ENCODE results near the gene PASK. TPM values are rescaled to one million over a fixed set of nuclear protein-coding genes. Genes with fewer than 3 reads are reported as not detected.
A peak's percentile ranks its signal among the peaks of the same experiment; 100 is the strongest.
"Not testable (repeated sequence)": the region's sequence is repeated elsewhere in the genome, so short reads cannot be mapped to it uniquely, and the experiment has no call there.

Gene PASK
- total RNA-seq, 1 donor from 2014 or later = 60.4 TPM

GRCh38 chr2:241105641-241106040 is 43.6 kb downstream of the PASK start:
- no peak for DNase-seq (ENCODE audit: low spot score, unreplicated experiment)
- TF ChIP-seq, protein P1, sequence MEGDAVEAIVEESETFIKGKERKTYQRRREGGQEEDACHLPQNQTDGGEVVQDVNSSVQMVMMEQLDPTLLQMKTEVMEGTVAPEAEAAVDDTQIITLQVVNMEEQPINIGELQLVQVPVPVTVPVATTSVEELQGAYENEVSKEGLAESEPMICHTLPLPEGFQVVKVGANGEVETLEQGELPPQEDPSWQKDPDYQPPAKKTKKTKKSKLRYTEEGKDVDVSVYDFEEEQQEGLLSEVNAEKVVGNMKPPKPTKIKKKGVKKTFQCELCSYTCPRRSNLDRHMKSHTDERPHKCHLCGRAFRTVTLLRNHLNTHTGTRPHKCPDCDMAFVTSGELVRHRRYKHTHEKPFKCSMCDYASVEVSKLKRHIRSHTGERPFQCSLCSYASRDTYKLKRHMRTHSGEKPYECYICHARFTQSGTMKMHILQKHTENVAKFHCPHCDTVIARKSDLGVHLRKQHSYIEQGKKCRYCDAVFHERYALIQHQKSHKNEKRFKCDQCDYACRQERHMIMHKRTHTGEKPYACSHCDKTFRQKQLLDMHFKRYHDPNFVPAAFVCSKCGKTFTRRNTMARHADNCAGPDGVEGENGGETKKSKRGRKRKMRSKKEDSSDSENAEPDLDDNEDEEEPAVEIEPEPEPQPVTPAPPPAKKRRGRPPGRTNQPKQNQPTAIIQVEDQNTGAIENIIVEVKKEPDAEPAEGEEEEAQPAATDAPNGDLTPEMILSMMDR (IDR thresholded peaks at IDR 0.05; ENCODE audit: unreplicated experiment) = no peak
- no peak overlapping the region for H3K27ac Mint-ChIP-seq
- H3K36me3 Mint-ChIP-seq (ENCODE audit: insufficient read depth) = no peaks in the 10 kb centered on the region
- H3K4me3 Mint-ChIP-seq (ENCODE audit: low read depth) = no peak overlapping the region
- no peaks in the 10 kb centered on the region for H3K9me3 Mint-ChIP-seq (ENCODE audit: low read depth)
- H3K27me3 Mint-ChIP-seq = no peaks in the 10 kb centered on the region
- peaks cover 7% of the 10 kb centered on the region for H3K4me1 Mint-ChIP-seq (ENCODE audit: low read depth)

GRCh38 chr2:241104611-241105010 is 44.7 kb downstream of the PASK start:
- H3K4me3 Mint-ChIP-seq (ENCODE audit: low read depth); H3K4me1 Mint-ChIP-seq (ENCODE audit: low read depth); H3K36me3 Mint-ChIP-seq (ENCODE audit: insufficient read depth); H3K27me3 Mint-ChIP-seq; DNase-seq (ENCODE audit: low spot score, unreplicated experiment); H3K27ac Mint-ChIP-seq; H3K9me3 Mint-ChIP-seq (ENCODE audit: low read depth): not testable (repeated sequence)

GRCh38 chr2:241103176-241103595 is 46.1 kb downstream of the PASK start:
- Mint-ChIP-seq H3K9me3 (ENCODE audit: low read depth) (no peaks in the 10 kb centered on the region), H3K36me3 (ENCODE audit: insufficient read depth) (peaks cover 7% of the 10 kb centered on the region), H3K4me3 (ENCODE audit: low read depth) (peak overlapping the region; percentile 87), H3K4me1 (ENCODE audit: low read depth) (peaks cover 7% of the 10 kb centered on the region), H3K27ac (peak overlapping the region; percentile 99), H3K27me3 (no peaks in the 10 kb centered on the region)
- DNase-seq (ENCODE audit: low spot score, unreplicated experiment) = no peak
- TF ChIP-seq, protein P1 (IDR thresholded peaks at IDR 0.05; ENCODE audit: unreplicated experiment) = no peak

DNA sequence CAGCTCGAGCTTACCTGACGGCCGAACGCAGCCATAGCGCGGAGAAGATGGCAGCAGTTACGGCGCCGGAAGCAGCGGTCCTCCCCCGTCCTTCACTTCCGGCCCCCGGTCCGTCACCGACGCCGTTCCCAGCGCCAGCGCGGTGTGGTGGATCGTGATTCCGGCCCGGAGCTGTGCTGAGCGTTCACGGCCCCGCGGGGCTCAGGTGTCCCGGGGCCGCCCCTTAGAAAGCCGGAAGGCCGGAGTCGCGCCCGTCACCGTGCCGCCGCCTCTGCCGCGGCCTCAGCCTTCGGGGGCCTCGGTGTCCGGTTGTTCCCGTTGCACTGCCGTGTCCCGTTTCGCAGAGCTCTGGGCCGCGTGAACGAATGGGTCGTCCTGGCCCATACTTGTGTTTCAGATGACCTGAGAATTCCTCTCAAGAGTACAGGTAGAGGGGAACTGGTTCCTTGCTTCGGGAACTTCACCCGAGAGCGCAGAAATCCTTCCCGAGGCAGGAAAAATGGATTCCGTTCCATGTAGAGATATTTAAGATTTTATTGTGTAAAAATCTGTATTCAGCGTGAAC is 47.0 kb downstream of the PASK start, which contains the start of gene MTERF4:
Gene MTERF4, minus strand, starts transcription at position 49 of the 565 bp plus-strand sequence. Its CDS starts 14 bp downstream, at position 35.
- H3K36me3 Mint-ChIP-seq (ENCODE audit: insufficient read depth) = peaks cover 11% of the 10 kb centered on the region
- H3K4me3 Mint-ChIP-seq (ENCODE audit: low read depth) = peak within 1 kb of the TSS; percentile 87
- TF ChIP-seq, protein P1 (IDR thresholded peaks at IDR 0.05; ENCODE audit: unreplicated experiment) = no peak
- DNase-seq (ENCODE audit: low spot score, unreplicated experiment) = peak; percentile 85
- H3K27me3 Mint-ChIP-seq = no peaks in the 10 kb centered on the region
- peak within 1 kb of the TSS; percentile 99 for H3K27ac Mint-ChIP-seq
- H3K9me3 Mint-ChIP-seq (ENCODE audit: low read depth) = no peaks in the 10 kb centered on the region
- peaks cover 7% of the 10 kb centered on the region for H3K4me1 Mint-ChIP-seq (ENCODE audit: low read depth)

DNA sequence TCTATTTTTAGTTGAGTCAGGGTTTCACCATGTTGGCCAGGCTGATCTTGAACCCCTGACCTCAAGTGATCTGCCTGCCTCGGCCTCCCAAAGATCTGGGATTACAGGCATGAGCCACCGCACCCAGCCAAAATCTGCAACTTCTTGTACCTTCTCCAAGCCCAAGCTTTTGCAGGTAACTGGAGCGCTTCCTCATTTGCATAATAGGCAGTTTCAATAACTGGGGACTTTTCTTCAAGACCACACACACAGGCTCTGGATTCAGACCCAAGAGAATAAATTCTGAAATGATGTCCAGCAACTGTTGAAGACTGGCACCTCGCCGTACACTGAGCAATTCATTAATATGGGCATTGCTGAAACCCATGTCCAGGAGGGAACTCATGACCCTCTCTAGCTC is 50.0 kb downstream of the PASK start:
- Mint-ChIP-seq H3K36me3 (ENCODE audit: insufficient read depth) (peaks cover 15% of the 10 kb centered on the region), H3K27ac (no peak overlapping the region), H3K27me3 (no peaks in the 10 kb centered on the region)

More for the DNA sequence above, 50.0 kb downstream of the PASK start:
- TF ChIP-seq, protein P1 (IDR thresholded peaks at IDR 0.05; ENCODE audit: unreplicated experiment) = no peak
- Mint-ChIP-seq H3K4me1 (ENCODE audit: low read depth) (peaks cover 7% of the 10 kb centered on the region), H3K4me3 (ENCODE audit: low read depth) (no peak overlapping the region), H3K9me3 (ENCODE audit: low read depth) (no peaks in the 10 kb centered on the region)
- DNase-seq (ENCODE audit: low spot score, unreplicated experiment) = no peak
